H1 (cell line): ENCODE results near the gene FBN1. TPM values are rescaled to one million over a fixed set of nuclear protein-coding genes. Genes with fewer than 3 reads are reported as not detected.

Experiments used
- CHD2 ChIP-seq: IDR thresholded peaks from 2 replicates; pipeline ENCODE4 v1.6.1; 2012; ENCODE audit warnings: low read length, improper control_type of control experiment
- CHD7 ChIP-seq: fragments of 300-600 bp; sonication (generic); IDR thresholded peaks from 2 replicates; pipeline ENCODE4 v1.7.1; 2012; ENCODE audit warnings: low read length, moderate library complexity, mild to moderate bottlenecking, inconsistent platforms; ENCODE audit not compliant: insufficient replicate concordance
- E2F6 ChIP-seq: IDR thresholded peaks from 2 replicates; pipeline ENCODE4 v1.6.1; 2012; ENCODE audit warnings: inconsistent platforms
- HDAC2 ChIP-seq, 2 experiments: fragments of 300-600 bp in 1 of 2; sonication (generic) in 1 of 2; IDR thresholded peaks; 2 replicates each; pipeline ENCODE4 v1.6.1; 2011 to 2012; ENCODE audit warnings: low read depth in 2 of 2, low read length in 2 of 2, mild to moderate bottlenecking in 2 of 2, moderate library complexity in 2 of 2, borderline replicate concordance in 1 of 2, inconsistent platforms in 1 of 2
- MAFK ChIP-seq: IDR thresholded peaks from 2 replicates; pipeline ENCODE4 v1.6.1; 2012; ENCODE audit warnings: low read depth, mild to moderate bottlenecking, improper control_type of control experiment, low read length
- POLR2A ChIP-seq, 2 experiments: IDR thresholded peaks; 1 replicate in 1 of 2; 2 replicates in 1 of 2; pipeline ENCODE4 v1.6.1; 2011; ENCODE audit warnings: low read depth in 2 of 2, low read length in 2 of 2, mild to moderate bottlenecking in 2 of 2; ENCODE audit errors: control extremely low read depth in 1 of 2
- RAD21 ChIP-seq, 2 experiments: IDR thresholded peaks in 1 of 2; conservative IDR thresholded peaks in 1 of 2; 2 replicates each; pipeline ENCODE4 v1.6.1; 2011; ENCODE audit warnings: low read depth in 2 of 2, low read length in 2 of 2, improper control_type of control experiment in 1 of 2, inconsistent platforms in 1 of 2, mild to moderate bottlenecking in 1 of 2, moderate library complexity in 1 of 2
- RFX5 ChIP-seq: IDR thresholded peaks from 2 replicates; pipeline ENCODE4 v1.6.1; 2011; ENCODE audit warnings: low read depth, low read length, improper control_type of control experiment, borderline replicate concordance
- RXRA ChIP-seq: IDR thresholded peaks from 2 replicates; pipeline ENCODE4 v1.6.1; 2011; ENCODE audit warnings: low read depth, mild to moderate bottlenecking, low read length, moderate library complexity; ENCODE audit not compliant: insufficient read depth
- SP4 ChIP-seq: IDR thresholded peaks from 2 replicates; pipeline ENCODE4 v1.6.1; 2012; ENCODE audit warnings: low read length, inconsistent platforms
- TEAD4 ChIP-seq: IDR thresholded peaks from 2 replicates; pipeline ENCODE4 v1.6.1; 2012; ENCODE audit warnings: low read depth, low read length, inconsistent platforms, mixed read lengths
- polyA plus RNA-seq, 7 experiments: library from polyadenylated mRNA; depleted of rRNA in 3 of 7; stranded (reverse) in 5 of 7; unstranded in 2 of 7; fragments of >200 nt in 5 of 7; fragments of 200-250 nt in 2 of 7; gene quantifications; 1 replicate in 5 of 7; 2 replicates in 1 of 7; 4 replicates in 1 of 7; pipeline versions ENCODE4 v1.2.1 to v1.2.3, GENCODE V29; 2011 to 2013; ENCODE audit warnings: missing spikeins in 2 of 7, mixed read lengths in 2 of 7
- total RNA-seq: library from RNA; stranded (reverse); fragmentation: NEBNext Ultra II Directional; extraction: Animal tissue kit (Norgen Biotek cat#: 25700); gene quantifications from 2 replicates; pipeline ENCODE4 v1.2.1, GENCODE V29; 2021

The FBN1 gene
- total and polyA plus RNA-seq, 2 of the 8 experiments (the other 6 are each of a cell fraction or from before 2014, with no cell fraction given) = 3.0 to 4.0 TPM

GRCh38 chr15:48425051-48425450 lies 220.5 kb downstream of the FBN1 start (continued):
- no peak for TF ChIP-seq CHD7
- no peak for TF ChIP-seq E2F6
- no peak for TF ChIP-seq RXRA
- TF ChIP-seq TEAD4 = no peak
- TF ChIP-seq CHD2 = no peak
- TF ChIP-seq MAFK = no peak
- TF ChIP-seq RFX5 = no peak
- no peak for TF ChIP-seq SP4
- TF ChIP-seq HDAC2 (IDR thresholded peaks at IDR 0.05; ENCODE audit: borderline replicate concordance in 1 of 2, low read depth in 2 of 2, low read length in 2 of 2) = no peak
- no peak for TF ChIP-seq RAD21 (IDR thresholded peaks at IDR 0.05 in 1 of 2, conservative IDR thresholded peaks at IDR 0.05 in 1 of 2; ENCODE audit: low read depth in 2 of 2, low read length in 2 of 2)
- TF ChIP-seq POLR2A (IDR thresholded peaks at IDR 0.05; ENCODE audit: control extremely low read depth in 1 of 2, low read depth in 2 of 2, low read length in 2 of 2) = no peak
